Measurements from ENCODE around the gene CCR5. TPM values are rescaled to one million over a fixed set of nuclear protein-coding genes. Genes with fewer than 3 reads are reported as not detected.

Gene CCR5
- total RNA-seq, 2 donors from 2014 or later, result 0.57 to 1.9 TPM

- H3K4me1 ChIP-seq, result no peaks in the 10 kb centered on the region
- no peaks in the 10 kb centered on the region for H3K27me3 ChIP-seq
- no peak for DNase-seq
- H3K27ac ChIP-seq, result no peak overlapping the region
- intact Hi-C loops (cut with DNase I), result no loop called here
- H3K9me3 ChIP-seq, result no peaks in the 10 kb centered on the region
- no peak overlapping the region for H3K9ac ChIP-seq (ENCODE audit: low read depth in 2 of 2, low read length in 2 of 2)
- no peak overlapping the region for H3K4me3 ChIP-seq
- no peaks in the 10 kb centered on the region for H3K36me3 ChIP-seq
- TF ChIP-seq CTCF (IDR thresholded peaks at IDR 0.05), result no peak
These were observed 24.5 kb downstream of the CCR5 start for GRCh38 chr3:46395210-46395661.

GRCh38 chr3:46395766-46396530, 25.2 kb downstream of the CCR5 start:
- intact Hi-C loops (cut with DNase I), result no loop called here
- H3K4me1 ChIP-seq, result no peaks in the 10 kb centered on the region
- no peaks in the 10 kb centered on the region for H3K9me3 ChIP-seq
- H3K27me3 ChIP-seq, result no peaks in the 10 kb centered on the region
- no peak overlapping the region for H3K27ac ChIP-seq
- DNase-seq, result no peak
- H3K9ac ChIP-seq (ENCODE audit: low read depth in 2 of 2, low read length in 2 of 2), result no peak overlapping the region
- no peaks in the 10 kb centered on the region for H3K36me3 ChIP-seq
- no peak overlapping the region for H3K4me3 ChIP-seq
- TF ChIP-seq CTCF (IDR thresholded peaks at IDR 0.05), result no peak

- no peak for TF ChIP-seq CTCF (IDR thresholded peaks at IDR 0.05)
- Histone ChIP-seq H3K4me3 (no peak overlapping the region), H3K9me3 (no peaks in the 10 kb centered on the region), H3K27me3 (no peaks in the 10 kb centered on the region), H3K9ac (ENCODE audit: low read depth in 2 of 2, low read length in 2 of 2) (no peak overlapping the region), H3K27ac (no peak overlapping the region), H3K4me1 (no peaks in the 10 kb centered on the region), H3K36me3 (no peaks in the 10 kb centered on the region)
- no peak for DNase-seq
- intact Hi-C loops (cut with DNase I), result no loop called here
These were observed 26.4 kb downstream of the CCR5 start for GRCh38 chr3:46397111-46397510.

- TF ChIP-seq CTCF (IDR thresholded peaks at IDR 0.05), result no peak
- no peak overlapping the region for H3K9ac ChIP-seq (ENCODE audit: low read depth in 2 of 2, low read length in 2 of 2)
- no peaks in the 10 kb centered on the region for H3K4me1 ChIP-seq
- no peak for DNase-seq
- H3K27me3 ChIP-seq, result no peaks in the 10 kb centered on the region
- intact Hi-C loops (cut with DNase I), result no loop called here
- no peak overlapping the region for H3K27ac ChIP-seq
- no peaks in the 10 kb centered on the region for H3K36me3 ChIP-seq
- no peak overlapping the region for H3K4me3 ChIP-seq
- H3K9me3 ChIP-seq, result no peaks in the 10 kb centered on the region
These were observed 27.6 kb downstream of the CCR5 start for GRCh38 chr3:46398186-46398955.

GRCh38 chr3:46399098-46399497, 28.4 kb downstream of the CCR5 start:
- no peaks in the 10 kb centered on the region for H3K9me3 ChIP-seq
- no peak overlapping the region for H3K27ac ChIP-seq
- intact Hi-C loops (cut with DNase I), result no loop called here
- DNase-seq, result no peak
- no peaks in the 10 kb centered on the region for H3K27me3 ChIP-seq
- H3K9ac ChIP-seq (ENCODE audit: low read depth in 2 of 2, low read length in 2 of 2), result no peak overlapping the region
- no peaks in the 10 kb centered on the region for H3K36me3 ChIP-seq
- H3K4me3 ChIP-seq, result no peak overlapping the region
- H3K4me1 ChIP-seq, result no peaks in the 10 kb centered on the region
- no peak for TF ChIP-seq CTCF (IDR thresholded peaks at IDR 0.05)
